HepG2 (cell line): Measurements from ENCODE around the gene SAMD10. TPM values are rescaled to one million over a fixed set of nuclear protein-coding genes. Genes with fewer than 3 reads are reported as not detected.

ENCODE experiments used
- CBX5 ChIP-seq: sonication (generic); formaldehyde crosslinking; IDR thresholded peaks from 2 replicates; pipeline ENCODE4 v1.4.0; 2020; ENCODE audit warnings: missing genetic modification reagents, borderline replicate concordance
- DNMT3B ChIP-seq: conservative IDR thresholded peaks from 2 replicates; pipeline ENCODE4 v1.6.1; 2016; ENCODE audit warnings: missing biosample characterization, control low read depth
- GLI4 ChIP-seq: sonication (generic); formaldehyde crosslinking; IDR thresholded peaks from 2 replicates; pipeline ENCODE4 v1.5.1; 2020; ENCODE audit warnings: missing genetic modification reagents, mild to moderate bottlenecking, moderate library complexity, borderline replicate concordance
- HNRNPH1 ChIP-seq: fragments of 200-400 bp; formaldehyde crosslinking; optimal IDR thresholded peaks from 2 replicates; pipeline ENCODE3; 2017; ENCODE audit warnings: mild to moderate bottlenecking, low read depth, low read length
- MEIS2 ChIP-seq: sonication (generic); formaldehyde crosslinking; IDR thresholded peaks from 2 replicates; pipeline ENCODE4 v1.9.0; 2021; ENCODE audit warnings: mild to moderate bottlenecking, missing genetic modification reagents
- NFE2L2 ChIP-seq: fragments of 150-350 bp; IDR thresholded peaks from 2 replicates; pipeline ENCODE4 v1.6.1; 2014; ENCODE audit warnings: low read length
- NFYC ChIP-seq: IDR thresholded peaks from 2 replicates; pipeline ENCODE4 v1.6.1; 2016; ENCODE audit warnings: missing genetic modification reagents, missing compliant biosample characterization
- PRPF4 ChIP-seq: fragments of 200-400 bp; formaldehyde crosslinking; IDR thresholded peaks from 2 replicates; pipeline ENCODE4 v1.6.1; 2016; ENCODE audit warnings: low read length, low read depth; ENCODE audit not compliant: poor library complexity, severe bottlenecking
- RBFOX2 ChIP-seq: fragments of 200-400 bp; formaldehyde crosslinking; IDR thresholded peaks from 2 replicates; pipeline ENCODE4 v1.6.1; 2017; ENCODE audit warnings: low read depth, mild to moderate bottlenecking, low read length
- THYN1 ChIP-seq: sonication (generic); formaldehyde crosslinking; IDR thresholded peaks from 2 replicates; pipeline ENCODE4 v1.8.1; 2023; ENCODE audit warnings: low read depth, mild to moderate bottlenecking, moderate library complexity, missing genetic modification reagents, borderline replicate concordance
- TSC22D2 ChIP-seq: sonication (generic); formaldehyde crosslinking; IDR thresholded peaks from 2 replicates; pipeline ENCODE4 v1.5.1; 2020; ENCODE audit warnings: missing genetic modification reagents, mild to moderate bottlenecking, borderline replicate concordance
- ZC3H4 ChIP-seq: sonication (generic); formaldehyde crosslinking; IDR thresholded peaks from 2 replicates; pipeline ENCODE4 v1.4.0; 2020; ENCODE audit warnings: missing genetic modification reagents, borderline replicate concordance
- ZNF10 ChIP-seq: sonication (generic); formaldehyde crosslinking; IDR thresholded peaks from 2 replicates; pipeline ENCODE4 v1.4.0; 2020; ENCODE audit warnings: mild to moderate bottlenecking, low read depth, missing genetic modification reagents, borderline replicate concordance
- ZNF180 ChIP-seq: sonication (generic); formaldehyde crosslinking; IDR thresholded peaks from 2 replicates; pipeline ENCODE4 v1.4.0; 2020; ENCODE audit warnings: low read depth, missing genetic modification reagents, borderline replicate concordance
- ZNF766 ChIP-seq: sonication (generic); formaldehyde crosslinking; IDR thresholded peaks from 2 replicates; pipeline ENCODE4 v1.5.0; 2020; ENCODE audit warnings: missing genetic modification reagents, borderline replicate concordance
- ZNF781 ChIP-seq: sonication (generic); formaldehyde crosslinking; IDR thresholded peaks from 2 replicates; pipeline ENCODE4 v1.5.1; 2020; ENCODE audit warnings: borderline replicate concordance, mild to moderate bottlenecking, missing genetic modification reagents; ENCODE audit errors: not compliant biosample characterization
- polyA plus RNA-seq, 8 experiments: library from polyadenylated mRNA; depleted of rRNA in 3 of 8; stranded (reverse) in 7 of 8; unstranded in 1 of 8; fragments of >200 nt; fragmentation: Illumina TruSeq in 4 of 8; extraction: Trizol in 4 of 8; gene quantifications; 2 replicates each; pipeline versions ENCODE4 v1.2.1 to v1.2.3, GENCODE V29; 2011 to 2016; ENCODE audit warnings: low read depth in 4 of 8, missing spikeins in 1 of 8, mixed read lengths in 1 of 8; ENCODE audit not compliant: insufficient read depth in 1 of 8
- total RNA-seq, 5 experiments: library from RNA; depleted of rRNA; stranded (reverse); fragments of >200 nt; fragmentation: Illumina TruSeq; extraction: Trizol; gene quantifications; 2 replicates each; pipeline ENCODE4 v1.2.3, GENCODE V29; 2016; ENCODE audit warnings: low read depth in 1 of 5
- TF ChIP-seq, protein P1 (sequence below): sonication (generic); formaldehyde crosslinking; IDR thresholded peaks from 2 replicates; pipeline ENCODE4 v1.4.0; 2020; ENCODE audit warnings: missing genetic modification reagents; ENCODE audit errors: not compliant biosample characterization
- TF ChIP-seq, protein P2 (sequence below): sonication (generic); formaldehyde crosslinking; IDR thresholded peaks from 2 replicates; pipeline ENCODE4 v1.4.0; 2020; ENCODE audit warnings: missing genetic modification reagents
- TF ChIP-seq, protein P3 (sequence below): sonication (generic); formaldehyde crosslinking; conservative IDR thresholded peaks from 2 replicates; pipeline ENCODE4 v1.4.0; 2020; ENCODE audit warnings: missing genetic modification reagents
- TF ChIP-seq, protein P4 (sequence below): sonication (generic); formaldehyde crosslinking; IDR thresholded peaks from 2 replicates; pipeline ENCODE4 v1.5.1; 2020; ENCODE audit warnings: missing genetic modification reagents, mild to moderate bottlenecking, borderline replicate concordance
- TF ChIP-seq, protein P5 (sequence below): sonication (generic); formaldehyde crosslinking; IDR thresholded peaks from 2 replicates; pipeline ENCODE4 v1.4.0; 2020; ENCODE audit warnings: mild to moderate bottlenecking, low read depth, missing genetic modification reagents
- TF ChIP-seq, protein P6 (sequence below): sonication (generic); formaldehyde crosslinking; IDR thresholded peaks from 2 replicates; pipeline ENCODE4 v1.5.0; 2020; ENCODE audit warnings: missing genetic modification reagents

The SAMD10 gene
- total and polyA plus RNA-seq, 2 of the 13 experiments (the other 11 are each of a cell fraction or from before 2014, with no cell fraction given): 6.1 to 11.0 TPM

DNA sequence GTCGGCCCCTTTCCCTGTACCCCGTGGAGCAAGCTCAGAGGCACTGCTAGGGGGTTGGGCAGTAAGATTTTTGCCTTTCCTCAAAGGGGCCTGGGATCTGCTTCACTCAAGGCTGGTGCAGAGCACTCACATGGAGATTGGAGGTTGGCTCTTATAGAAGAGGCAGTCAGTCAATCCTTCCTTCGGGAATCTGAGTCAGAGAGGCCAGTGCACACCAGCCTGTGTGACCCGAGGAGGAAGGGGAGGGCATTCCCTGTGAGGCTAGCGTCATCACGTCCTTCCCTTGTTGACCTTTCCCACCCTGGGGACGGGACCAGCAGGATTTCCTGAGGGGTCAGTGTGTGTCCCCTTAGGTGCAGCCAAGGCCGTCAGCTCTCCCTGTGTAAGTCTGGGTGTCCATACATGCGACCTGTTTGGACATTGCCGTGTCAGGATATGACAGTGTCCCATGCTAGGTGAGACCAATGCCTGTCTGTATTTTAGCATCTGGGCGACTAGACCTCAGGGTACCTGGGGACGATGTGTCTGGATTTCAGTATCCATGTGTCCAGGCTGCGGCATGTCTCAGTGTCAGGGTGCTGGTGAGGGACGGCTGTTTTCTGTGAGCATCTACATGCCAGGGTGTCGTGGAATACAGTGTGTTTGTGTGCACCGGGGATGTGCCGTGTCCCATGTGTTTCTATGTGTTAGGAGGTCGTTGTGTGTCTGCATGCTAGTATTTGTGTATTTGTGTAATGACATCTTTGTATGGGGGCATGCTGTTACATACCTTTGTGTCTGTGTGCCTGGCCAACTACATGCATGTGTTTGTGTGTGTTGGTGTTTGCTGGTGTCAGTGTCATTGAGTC, 6.9 kb downstream of the SAMD10 start (continued):
- TF ChIP-seq CBX5 (CRISPR knock-in tag) (peak; percentile 18; the same call in 1 of the 2 replicates), DNMT3B (no peak), PRPF4 (no peak), NFE2L2 (no peak), RBFOX2 (no peak), ZNF781 (CRISPR knock-in tag) (no peak), TSC22D2 (no peak), ZNF180 (CRISPR knock-in tag) (no peak), THYN1 (CRISPR knock-in tag) (no peak), ZNF766 (CRISPR knock-in tag) (no peak), GLI4 (CRISPR knock-in tag) (no peak), HNRNPH1 (no peak), ZC3H4 (CRISPR knock-in tag) (no peak), MEIS2 (CRISPR knock-in tag) (no peak), NFYC (CRISPR knock-in tag) (no peak), ZNF10 (CRISPR knock-in tag) (no peak)
- TF ChIP-seq, protein P1, sequence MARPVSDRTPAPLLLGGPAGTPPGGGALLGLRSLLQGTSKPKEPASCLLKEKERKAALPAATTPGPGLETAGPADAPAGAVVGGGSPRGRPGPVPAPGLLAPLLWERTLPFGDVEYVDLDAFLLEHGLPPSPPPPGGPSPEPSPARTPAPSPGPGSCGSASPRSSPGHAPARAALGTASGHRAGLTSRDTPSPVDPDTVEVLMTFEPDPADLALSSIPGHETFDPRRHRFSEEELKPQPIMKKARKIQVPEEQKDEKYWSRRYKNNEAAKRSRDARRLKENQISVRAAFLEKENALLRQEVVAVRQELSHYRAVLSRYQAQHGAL (CRISPR knock-in tag): no peak
- TF ChIP-seq, protein P2, sequence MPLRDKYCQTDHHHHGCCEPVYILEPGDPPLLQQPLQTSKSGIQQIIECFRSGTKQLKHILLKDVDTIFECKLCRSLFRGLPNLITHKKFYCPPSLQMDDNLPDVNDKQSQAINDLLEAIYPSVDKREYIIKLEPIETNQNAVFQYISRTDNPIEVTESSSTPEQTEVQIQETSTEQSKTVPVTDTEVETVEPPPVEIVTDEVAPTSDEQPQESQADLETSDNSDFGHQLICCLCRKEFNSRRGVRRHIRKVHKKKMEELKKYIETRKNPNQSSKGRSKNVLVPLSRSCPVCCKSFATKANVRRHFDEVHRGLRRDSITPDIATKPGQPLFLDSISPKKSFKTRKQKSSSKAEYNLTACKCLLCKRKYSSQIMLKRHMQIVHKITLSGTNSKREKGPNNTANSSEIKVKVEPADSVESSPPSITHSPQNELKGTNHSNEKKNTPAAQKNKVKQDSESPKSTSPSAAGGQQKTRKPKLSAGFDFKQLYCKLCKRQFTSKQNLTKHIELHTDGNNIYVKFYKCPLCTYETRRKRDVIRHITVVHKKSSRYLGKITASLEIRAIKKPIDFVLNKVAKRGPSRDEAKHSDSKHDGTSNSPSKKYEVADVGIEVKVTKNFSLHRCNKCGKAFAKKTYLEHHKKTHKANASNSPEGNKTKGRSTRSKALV (CRISPR knock-in tag): no peak
- TF ChIP-seq, protein P3, sequence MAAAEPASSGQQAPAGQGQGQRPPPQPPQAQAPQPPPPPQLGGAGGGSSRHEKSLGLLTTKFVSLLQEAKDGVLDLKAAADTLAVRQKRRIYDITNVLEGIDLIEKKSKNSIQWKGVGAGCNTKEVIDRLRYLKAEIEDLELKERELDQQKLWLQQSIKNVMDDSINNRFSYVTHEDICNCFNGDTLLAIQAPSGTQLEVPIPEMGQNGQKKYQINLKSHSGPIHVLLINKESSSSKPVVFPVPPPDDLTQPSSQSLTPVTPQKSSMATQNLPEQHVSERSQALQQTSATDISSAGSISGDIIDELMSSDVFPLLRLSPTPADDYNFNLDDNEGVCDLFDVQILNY (CRISPR knock-in tag): no peak
- TF ChIP-seq, protein P4, sequence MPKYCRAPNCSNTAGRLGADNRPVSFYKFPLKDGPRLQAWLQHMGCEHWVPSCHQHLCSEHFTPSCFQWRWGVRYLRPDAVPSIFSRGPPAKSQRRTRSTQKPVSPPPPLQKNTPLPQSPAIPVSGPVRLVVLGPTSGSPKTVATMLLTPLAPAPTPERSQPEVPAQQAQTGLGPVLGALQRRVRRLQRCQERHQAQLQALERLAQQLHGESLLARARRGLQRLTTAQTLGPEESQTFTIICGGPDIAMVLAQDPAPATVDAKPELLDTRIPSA (CRISPR knock-in tag): no peak
- TF ChIP-seq, protein P5, sequence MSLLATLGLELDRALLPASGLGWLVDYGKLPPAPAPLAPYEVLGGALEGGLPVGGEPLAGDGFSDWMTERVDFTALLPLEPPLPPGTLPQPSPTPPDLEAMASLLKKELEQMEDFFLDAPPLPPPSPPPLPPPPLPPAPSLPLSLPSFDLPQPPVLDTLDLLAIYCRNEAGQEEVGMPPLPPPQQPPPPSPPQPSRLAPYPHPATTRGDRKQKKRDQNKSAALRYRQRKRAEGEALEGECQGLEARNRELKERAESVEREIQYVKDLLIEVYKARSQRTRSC: no peak
- TF ChIP-seq, protein P6, sequence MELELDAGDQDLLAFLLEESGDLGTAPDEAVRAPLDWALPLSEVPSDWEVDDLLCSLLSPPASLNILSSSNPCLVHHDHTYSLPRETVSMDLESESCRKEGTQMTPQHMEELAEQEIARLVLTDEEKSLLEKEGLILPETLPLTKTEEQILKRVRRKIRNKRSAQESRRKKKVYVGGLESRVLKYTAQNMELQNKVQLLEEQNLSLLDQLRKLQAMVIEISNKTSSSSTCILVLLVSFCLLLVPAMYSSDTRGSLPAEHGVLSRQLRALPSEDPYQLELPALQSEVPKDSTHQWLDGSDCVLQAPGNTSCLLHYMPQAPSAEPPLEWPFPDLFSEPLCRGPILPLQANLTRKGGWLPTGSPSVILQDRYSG (CRISPR knock-in tag): no peak
